Right renal pelvis (tissue), 4 donors: Measurements from ENCODE around the gene MICU2. TPM values are rescaled to one million over a fixed set of nuclear protein-coding genes. Genes with fewer than 3 reads are reported as not detected.

Source experiments
- DNase-seq, 4 donors: peaks; one replicate each; pipeline ENCODE4 v3.0.0-alpha.2; 2013; ENCODE audit warnings: low read depth in 4 of 4, low spot score in 3 of 4, missing footprints in 1 of 4
- polyA plus RNA-seq, 4 donors: library from polyadenylated mRNA; unstranded; fragments of 120-200 nt; gene quantifications; one replicate each; pipeline ENCODE4 v1.2.1, GENCODE V29; 2013; ENCODE audit not compliant: insufficient read length in 4 of 4

Gene MICU2
- polyA plus RNA-seq, 4 donors: 97.4 to 121 (median 115) TPM

GRCh38 chr13:21546372-21546771 is 57.6 kb downstream of the MICU2 start:
- no peak for DNase-seq

GRCh38 chr13:21544515-21544914 is 59.5 kb downstream of the MICU2 start:
- DNase-seq: no peak

- no peak for DNase-seq
These were observed 61.4 kb downstream of the MICU2 start for GRCh38 chr13:21542563-21542962.

- no peak for DNase-seq
These were observed 62.0 kb downstream of the MICU2 start for GRCh38 chr13:21541980-21542379.

GRCh38 chr13:21541271-21541670 is 62.7 kb downstream of the MICU2 start:
- no peak for DNase-seq

DNA sequence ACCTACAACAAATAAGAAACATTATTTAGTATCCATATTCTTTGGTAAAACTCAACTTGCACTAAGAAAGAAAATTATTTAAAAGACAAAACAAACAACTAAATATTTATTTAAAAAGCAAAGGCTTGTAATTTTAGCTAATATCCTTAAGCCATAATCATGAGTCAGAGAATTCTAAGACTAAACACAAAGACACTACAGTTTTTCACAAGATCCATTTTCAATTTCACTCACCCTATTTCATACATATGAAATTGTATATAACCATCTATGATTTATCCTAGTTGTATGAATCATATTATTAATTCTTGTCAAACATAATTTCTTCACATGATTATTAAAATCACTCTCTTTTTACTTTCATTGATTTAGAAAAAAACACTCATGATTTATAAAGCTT is 64.3 kb downstream of the MICU2 start:
- DNase-seq: no peak

- no peak for DNase-seq
These were observed 65.2 kb downstream of the MICU2 start for GRCh38 chr13:21538753-21539152.

DNA sequence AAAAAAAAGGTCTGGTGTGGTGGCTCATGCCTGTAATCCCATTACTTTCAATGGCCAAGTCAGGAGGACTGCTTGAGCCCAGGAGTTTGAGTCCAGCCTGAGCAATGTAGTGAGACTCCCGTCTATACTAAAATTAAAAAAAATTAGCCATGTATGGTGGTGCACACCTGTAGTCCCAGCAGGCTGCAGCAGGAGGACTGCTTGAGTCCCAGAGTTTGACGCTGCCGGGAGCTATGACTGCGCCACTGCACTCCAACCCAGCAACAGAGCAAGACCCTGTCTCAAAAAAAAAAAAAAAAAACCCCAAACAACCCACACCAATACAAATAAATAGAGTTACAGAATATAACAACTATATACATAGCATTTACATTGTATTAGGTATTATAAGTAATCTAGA is 65.7 kb downstream of the MICU2 start:
- DNase-seq: no peak

- no peak for DNase-seq
These were observed 66.9 kb downstream of the MICU2 start for GRCh38 chr13:21537105-21537504.

GRCh38 chr13:21534760-21535159 is 69.2 kb downstream of the MICU2 start:
- no peak for DNase-seq

DNA sequence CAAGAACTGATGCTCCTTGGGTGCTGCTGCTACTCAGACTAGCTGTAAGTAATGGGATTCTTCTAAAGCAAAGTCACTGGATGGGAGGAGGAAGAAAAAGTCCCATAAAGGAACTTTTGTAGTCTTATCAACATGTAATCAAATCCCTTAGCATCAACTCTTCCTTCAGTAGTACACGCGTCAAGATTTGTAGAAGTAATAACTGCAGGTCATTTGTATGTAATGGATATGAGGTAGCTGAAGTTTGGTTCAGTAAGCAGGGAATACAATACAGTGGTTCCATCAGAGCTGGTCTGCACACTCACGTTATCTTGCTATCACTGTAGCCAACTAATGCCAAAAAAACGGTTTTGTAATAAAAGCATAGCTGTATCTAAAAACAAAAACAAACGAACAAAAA is 72.5 kb downstream of the MICU2 start:
- peak in 1 of 4 donors; percentile 15 for DNase-seq

DNA sequence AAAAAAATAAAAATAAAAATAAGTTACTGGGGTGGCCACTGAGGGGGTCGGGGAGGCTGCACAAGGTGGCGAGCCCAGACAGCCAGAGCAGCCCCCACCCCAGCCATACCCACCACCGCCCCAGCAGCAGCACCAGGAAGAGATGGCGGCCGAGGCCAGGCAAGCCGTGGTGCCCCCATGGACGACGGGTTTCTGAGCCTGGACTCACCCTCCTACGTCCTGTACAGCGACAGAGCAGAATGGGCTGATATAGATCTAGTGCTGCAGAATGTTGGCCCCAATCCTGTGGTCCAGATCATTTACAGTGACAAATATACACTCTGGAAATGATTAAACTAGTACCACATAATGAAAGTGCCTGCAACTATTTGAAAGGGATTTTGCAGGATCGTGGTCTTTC is 73.3 kb downstream of the MICU2 start:
- DNase-seq: no peak

DNA sequence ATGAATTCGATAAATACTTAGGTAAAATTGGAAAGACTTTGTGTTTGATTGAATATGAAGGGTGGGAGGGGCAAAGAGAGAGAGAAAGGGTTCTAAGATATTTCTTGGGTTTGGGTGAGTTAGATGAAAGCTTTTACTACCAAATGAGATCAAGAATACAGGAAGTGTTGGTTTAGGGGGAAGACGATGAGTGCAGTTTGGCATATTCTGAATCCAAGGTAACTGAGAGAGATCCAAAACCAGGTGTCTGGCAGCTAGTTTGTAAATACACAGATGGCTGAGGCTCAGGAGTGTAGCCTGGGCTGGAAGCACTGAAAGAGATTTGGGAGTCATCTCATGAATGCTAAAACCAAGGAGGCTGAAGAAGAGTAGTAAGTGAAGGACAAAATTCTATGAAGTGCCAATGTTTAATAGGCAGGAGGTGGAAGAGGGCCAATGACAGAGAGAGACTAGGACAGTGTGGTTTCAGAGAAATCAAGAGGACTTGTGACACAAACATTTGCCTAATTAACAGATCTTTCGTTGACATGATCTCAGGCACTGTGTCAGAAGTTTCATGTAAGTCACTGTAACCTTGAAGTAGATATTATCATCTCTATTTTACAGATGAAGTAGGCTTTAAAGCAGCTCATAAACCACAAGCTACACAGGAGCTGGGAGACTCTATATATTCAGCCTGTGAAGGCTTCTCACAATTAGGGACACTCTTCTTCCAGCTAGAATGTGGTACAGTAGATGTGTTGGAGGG is 74.7 kb downstream of the MICU2 start:
- DNase-seq: no peak

GRCh38 chr13:21528616-21529015 is 75.4 kb downstream of the MICU2 start:
- no peak for DNase-seq

DNA sequence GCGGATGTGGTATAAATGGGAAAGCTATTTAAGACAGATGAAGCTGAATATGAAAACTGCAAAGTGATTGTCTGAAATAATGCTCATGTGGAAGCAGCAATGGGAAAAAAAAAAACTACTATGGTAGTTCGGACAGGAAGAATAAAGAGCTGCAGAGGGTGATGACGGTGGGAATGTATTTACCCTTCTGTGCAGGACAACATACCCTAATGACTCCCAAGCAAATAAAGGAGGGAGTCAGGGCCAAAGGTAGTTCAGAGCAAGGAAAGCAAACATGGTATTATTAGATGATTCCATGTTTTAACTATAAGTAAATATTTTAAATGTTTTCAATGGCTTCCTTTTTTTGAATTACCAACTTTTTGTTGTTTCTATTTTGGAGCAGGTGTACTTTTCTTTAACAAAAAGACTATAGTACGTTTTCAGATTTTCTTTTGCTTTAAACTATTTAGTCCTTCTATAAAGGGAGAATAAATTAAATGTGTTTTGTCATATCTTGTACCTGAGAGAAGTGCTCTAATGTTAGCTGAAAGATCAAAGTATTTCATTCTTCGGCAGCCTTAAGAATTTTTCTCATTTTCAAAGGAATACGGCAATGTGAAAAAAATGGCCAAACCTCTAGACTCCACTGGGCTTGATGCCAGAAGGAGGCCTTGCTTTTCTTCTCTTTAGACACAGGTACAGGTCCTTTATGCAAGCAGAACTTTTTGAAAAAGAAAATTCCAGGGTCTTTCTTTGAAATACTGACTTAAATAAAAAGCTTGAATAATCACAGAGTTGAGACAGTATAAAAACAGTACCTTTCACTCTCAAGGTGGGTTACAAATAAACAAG is 77.0 kb downstream of the MICU2 start:
- no peak for DNase-seq

DNA sequence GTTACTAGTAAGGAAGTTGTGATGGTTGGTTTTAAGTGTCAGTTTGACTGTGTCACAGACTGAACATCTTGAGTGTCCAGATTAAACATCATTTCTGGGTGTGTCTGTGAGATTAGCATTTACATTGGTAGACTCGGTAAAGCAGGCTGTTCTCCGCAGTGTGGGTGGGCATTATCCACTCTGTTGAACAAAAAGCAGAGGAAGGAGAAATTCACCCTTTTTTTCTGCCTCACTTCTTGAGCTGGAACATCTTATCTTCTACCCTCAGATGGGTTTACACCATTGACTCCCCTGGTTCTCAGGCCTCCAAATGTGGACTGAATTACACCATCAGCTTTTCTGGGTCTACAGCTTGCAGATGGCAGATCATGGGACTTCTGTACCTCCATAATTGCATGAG is 81.1 kb downstream of the MICU2 start:
- no peak for DNase-seq

DNA sequence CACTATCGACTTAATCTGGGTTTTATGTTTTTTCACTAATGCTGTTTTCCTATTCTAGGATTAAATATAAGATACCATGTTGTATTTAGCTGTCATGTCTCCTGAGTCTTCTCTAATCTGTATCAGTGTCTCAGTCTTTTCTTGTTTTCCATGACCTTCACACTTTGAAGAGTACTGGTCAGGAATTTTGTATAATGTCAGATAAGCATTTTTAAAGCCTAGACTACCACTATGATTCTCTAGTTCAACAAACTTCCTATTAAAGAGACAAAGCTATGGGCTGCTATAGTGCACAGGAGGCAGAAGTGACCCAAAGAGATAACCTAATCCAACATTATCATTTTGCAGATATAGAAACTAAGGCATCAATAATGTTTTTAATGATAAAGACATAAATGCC is 81.8 kb downstream of the MICU2 start:
- no peak for DNase-seq

- no peak for DNase-seq
These were observed 85.3 kb downstream of the MICU2 start for GRCh38 chr13:21518617-21519144.

GRCh38 chr13:21517576-21517975 is 86.4 kb downstream of the MICU2 start:
- DNase-seq: no peak

DNA sequence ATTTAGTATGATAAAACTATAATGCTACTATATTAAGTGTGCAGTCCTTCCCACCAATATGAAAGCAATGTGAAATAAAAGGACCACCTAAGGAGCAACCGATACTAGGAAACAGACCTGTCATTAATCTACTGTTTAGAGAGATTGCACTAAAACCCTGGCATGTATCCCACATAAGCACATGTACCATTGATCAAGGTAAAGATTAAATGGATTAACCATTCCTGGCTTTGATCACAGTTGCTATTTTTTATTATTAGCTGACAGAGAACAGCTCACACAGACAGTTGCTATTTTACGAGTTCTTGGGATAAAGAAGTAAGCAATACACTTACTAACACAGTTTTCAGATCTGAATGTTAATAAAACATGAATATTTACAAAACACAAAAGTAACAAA is 87.2 kb downstream of the MICU2 start:
- no peak for DNase-seq

DNA sequence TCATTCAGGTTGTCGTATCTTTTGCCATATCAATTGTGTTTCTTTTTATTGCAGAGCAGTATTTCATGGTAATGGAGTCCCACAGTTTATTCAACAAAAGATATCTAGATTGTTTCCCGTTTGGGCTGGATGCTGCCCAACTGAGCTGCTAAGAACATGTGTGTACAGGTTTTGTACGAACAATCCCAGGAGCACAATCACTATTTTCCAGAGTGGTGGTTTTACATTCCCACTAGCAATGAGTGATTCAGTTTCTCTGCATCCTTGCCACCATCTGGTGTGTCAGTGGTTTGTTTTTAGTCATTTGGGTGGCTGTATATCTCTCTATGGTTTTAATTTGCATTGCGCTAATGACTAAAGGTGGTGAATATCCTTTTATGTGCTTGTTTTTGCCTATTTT is 92.1 kb downstream of the MICU2 start:
- DNase-seq: no peak

- DNase-seq: no peak
These were observed 99.6 kb downstream of the MICU2 start for GRCh38 chr13:21504379-21504778.
